SK-N-MC (cell line): ENCODE data around the gene PHLDB2.

Source experiments
- DNase-seq: peaks from one replicate; pipeline ENCODE4 v3.0.0-alpha.2; 2011; ENCODE audit warnings: low read depth, low spot score
- H3K27ac ChIP-seq: fragments of 200-600 bp; sonication (generic); 2 replicates; pipeline ENCODE4 v1.5.1; 2016; ENCODE audit warnings: mixed run types
- H3K36me3 ChIP-seq: fragments of 200-600 bp; sonication (generic); 2 replicates; pipeline ENCODE4 v1.6.1; 2017; ENCODE audit warnings: antibody characterized with exemption, low read length, mixed read lengths; ENCODE audit not compliant: insufficient read depth
- H3K4me3 ChIP-seq: fragments of 200-600 bp; sonication (generic); 2 replicates; pipeline ENCODE4 v1.5.1; 2016
- H3K9ac ChIP-seq: fragments of 200-600 bp; sonication (generic); 2 replicates; pipeline ENCODE4 v1.8.0; 2017; ENCODE audit warnings: mixed run types, mixed read lengths; ENCODE audit not compliant: insufficient read length
- H3K9me3 ChIP-seq: fragments of 200-600 bp; sonication (generic); 2 replicates; pipeline ENCODE4 v1.6.1; 2017; ENCODE audit warnings: low read depth, mild to moderate bottlenecking, antibody characterized with exemption, low read length, moderate library complexity, mixed read lengths
- EZH2 ChIP-seq: fragments of 200-600 bp; sonication (generic); IDR thresholded peaks from one replicate; pipeline ENCODE4 v1.6.1; 2017; ENCODE audit warnings: antibody characterized with exemption
- FOXP2 ChIP-seq: optimal IDR thresholded peaks from 2 replicates; pipeline ENCODE3; 2011; ENCODE audit warnings: mild to moderate bottlenecking, moderate library complexity; ENCODE audit not compliant: insufficient read depth; ENCODE audit errors: extremely low read length, control extremely low read depth
- POLR2AphosphoS5 ChIP-seq: IDR thresholded peaks from 2 replicates; pipeline ENCODE4 v1.6.1; 2012; ENCODE audit warnings: mild to moderate bottlenecking, low read depth, low read length, borderline replicate concordance

PHLDB2 gene

GRCh38 chr3:111846039-111846438 lies 13.0 kb upstream of the PHLDB2 start:
- H3K9ac ChIP-seq, result no peak overlapping the region
- no peak overlapping the region for H3K4me3 ChIP-seq
- no peak overlapping the region for H3K27ac ChIP-seq
- H3K9me3 ChIP-seq, result no peaks in the 10 kb centered on the region; the same call in 1 of the 2 replicates
- no peaks in the 10 kb centered on the region for H3K36me3 ChIP-seq
- no peak for TF ChIP-seq EZH2
- no peak for TF ChIP-seq FOXP2
- no peak for TF ChIP-seq POLR2AphosphoS5
- DNase-seq, result no peak

- no peak for TF ChIP-seq FOXP2
- TF ChIP-seq EZH2, result no peak
- TF ChIP-seq POLR2AphosphoS5, result no peak
- no peak for DNase-seq
- Histone ChIP-seq H3K4me3 (no peak overlapping the region), H3K27ac (no peak overlapping the region), H3K36me3 (no peaks in the 10 kb centered on the region), H3K9me3 (no peaks in the 10 kb centered on the region; the same call in 1 of the 2 replicates), H3K9ac (no peak overlapping the region)
These were observed 12.3 kb upstream of the PHLDB2 start for GRCh38 chr3:111846717-111847116.

GRCh38 chr3:111848283-111848682 lies 10.8 kb upstream of the PHLDB2 start:
- Histone ChIP-seq H3K9me3 (no peaks in the 10 kb centered on the region; the same call in 1 of the 2 replicates), H3K27ac (no peak overlapping the region), H3K4me3 (no peak overlapping the region), H3K9ac (no peak overlapping the region), H3K36me3 (no peaks in the 10 kb centered on the region)
- TF ChIP-seq POLR2AphosphoS5 (no peak), EZH2 (no peak), FOXP2 (no peak)
- DNase-seq, result no peak

DNA sequence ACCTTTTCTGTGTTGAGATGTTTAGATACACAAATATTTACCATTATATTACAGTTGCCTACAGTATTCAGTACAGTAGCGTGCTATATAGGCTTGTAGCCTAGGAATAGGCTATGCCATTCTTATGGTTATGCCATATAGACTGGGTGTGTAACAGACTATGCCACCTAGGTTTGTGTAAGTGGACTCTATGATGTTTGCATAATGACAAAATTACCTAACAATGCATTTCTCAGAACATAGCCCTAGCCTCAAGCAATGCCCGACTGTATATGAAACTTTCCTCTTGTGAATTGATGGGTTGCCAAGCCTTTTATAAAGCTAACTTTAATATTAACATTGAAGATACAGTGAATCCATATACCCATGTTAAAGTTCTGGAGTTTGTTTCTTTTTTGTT lies 10.3 kb upstream of the PHLDB2 start:
- H3K9ac ChIP-seq, result no peak overlapping the region
- DNase-seq, result no peak
- TF ChIP-seq EZH2, result no peak
- H3K27ac ChIP-seq, result no peak overlapping the region
- no peak overlapping the region for H3K4me3 ChIP-seq
- no peaks in the 10 kb centered on the region; the same call in 1 of the 2 replicates for H3K9me3 ChIP-seq
- no peaks in the 10 kb centered on the region for H3K36me3 ChIP-seq

- Histone ChIP-seq H3K4me3 (no peak overlapping the region), H3K9ac (no peak overlapping the region), H3K36me3 (no peaks in the 10 kb centered on the region), H3K9me3 (no peaks in the 10 kb centered on the region; the same call in 1 of the 2 replicates), H3K27ac (no peak overlapping the region)
- no peak for TF ChIP-seq FOXP2
- TF ChIP-seq EZH2, result no peak
- TF ChIP-seq POLR2AphosphoS5, result no peak
- no peak for DNase-seq
These were observed 8.5 kb upstream of the PHLDB2 start for GRCh38 chr3:111850537-111850936.

GRCh38 chr3:111851511-111851954 lies 7.5 kb upstream of the PHLDB2 start:
- H3K9me3 ChIP-seq, result no peaks in the 10 kb centered on the region; the same call in 1 of the 2 replicates

GRCh38 chr3:111852540-111852939 lies 6.5 kb upstream of the PHLDB2 start:
- Histone ChIP-seq H3K4me3 (no peak overlapping the region), H3K9me3 (no peaks in the 10 kb centered on the region; the same call in 1 of the 2 replicates), H3K9ac (no peak overlapping the region), H3K36me3 (no peaks in the 10 kb centered on the region), H3K27ac (no peak overlapping the region)
- TF ChIP-seq EZH2, result no peak
- no peak for TF ChIP-seq FOXP2
- TF ChIP-seq POLR2AphosphoS5, result no peak
- no peak for DNase-seq

More at GRCh38 chr3:111851511-111851954, 7.5 kb upstream of the PHLDB2 start:
- no peak overlapping the region for H3K27ac ChIP-seq
- H3K9ac ChIP-seq, result no peak overlapping the region
- H3K4me3 ChIP-seq, result peak overlapping the region; percentile 54
- TF ChIP-seq POLR2AphosphoS5, result peak; percentile 76; the same call in 1 of the 2 replicates
- TF ChIP-seq FOXP2, result peak; percentile 26
- no peak for TF ChIP-seq EZH2
- H3K36me3 ChIP-seq, result no peaks in the 10 kb centered on the region
- DNase-seq, result peak; percentile 97

DNA sequence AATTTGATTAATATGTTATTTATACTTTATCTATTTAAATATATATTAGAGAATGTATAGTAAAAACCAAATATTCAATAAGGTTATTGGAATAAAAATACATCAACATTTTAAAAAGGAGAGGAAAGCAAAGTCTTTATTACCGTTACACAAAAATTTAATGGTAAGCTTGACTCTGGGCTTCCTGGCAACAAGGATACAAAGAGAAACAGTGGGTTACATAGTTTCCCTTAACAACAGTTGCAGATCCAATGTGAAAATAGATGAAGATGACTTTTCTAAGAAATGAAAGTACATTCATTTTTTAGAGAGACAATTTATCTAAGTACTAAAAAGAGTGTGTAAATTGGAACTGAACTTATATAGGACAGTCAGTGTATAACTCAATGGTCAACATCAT lies 6.0 kb upstream of the PHLDB2 start:
- no peak overlapping the region for H3K27ac ChIP-seq
- no peak overlapping the region for H3K4me3 ChIP-seq
- DNase-seq, result no peak
- H3K9me3 ChIP-seq, result no peaks in the 10 kb centered on the region; the same call in 1 of the 2 replicates
- no peak overlapping the region for H3K9ac ChIP-seq
- no peaks in the 10 kb centered on the region for H3K36me3 ChIP-seq
- TF ChIP-seq FOXP2, result no peak
- no peak for TF ChIP-seq POLR2AphosphoS5
- no peak for TF ChIP-seq EZH2

DNA sequence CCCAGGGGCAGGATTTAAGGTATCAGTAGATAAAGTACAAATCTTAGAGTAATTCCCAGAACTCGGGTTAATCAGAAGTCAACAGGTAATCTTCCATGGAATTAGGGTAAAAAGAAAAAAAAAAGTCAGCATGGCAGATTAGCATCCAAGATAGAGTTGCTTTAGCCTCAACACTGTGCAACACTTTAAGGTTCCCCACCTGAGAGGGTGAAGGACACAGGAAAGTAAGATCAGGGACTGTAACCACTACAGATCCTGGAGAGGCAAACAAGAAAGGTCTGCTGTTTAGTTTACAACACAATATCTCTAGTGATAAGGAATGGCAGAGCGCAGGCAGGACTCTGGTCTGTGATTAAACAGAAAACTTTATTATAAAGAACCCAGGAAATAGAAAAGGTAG lies 4.1 kb upstream of the PHLDB2 start:
- TF ChIP-seq EZH2, result no peak
- no peak for TF ChIP-seq POLR2AphosphoS5
- no peak for TF ChIP-seq FOXP2
- DNase-seq, result no peak
- Histone ChIP-seq H3K9me3 (no peaks in the 10 kb centered on the region; the same call in 1 of the 2 replicates), H3K27ac (no peak overlapping the region), H3K4me3 (no peak overlapping the region), H3K36me3 (no peaks in the 10 kb centered on the region), H3K9ac (no peak overlapping the region)
